ENCODE data around the gene CTNNA2.
A peak's percentile ranks its signal among the peaks of the same experiment; 100 is the strongest.

GRCh38 chr2:79530443-79530842 is 17.6 kb downstream of the CTNNA2 start:
- no peak for TF ChIP-seq EZH2phosphoT487 (IDR thresholded peaks at IDR 0.05; ENCODE audit: low read depth)
- TF ChIP-seq, protein P1, sequence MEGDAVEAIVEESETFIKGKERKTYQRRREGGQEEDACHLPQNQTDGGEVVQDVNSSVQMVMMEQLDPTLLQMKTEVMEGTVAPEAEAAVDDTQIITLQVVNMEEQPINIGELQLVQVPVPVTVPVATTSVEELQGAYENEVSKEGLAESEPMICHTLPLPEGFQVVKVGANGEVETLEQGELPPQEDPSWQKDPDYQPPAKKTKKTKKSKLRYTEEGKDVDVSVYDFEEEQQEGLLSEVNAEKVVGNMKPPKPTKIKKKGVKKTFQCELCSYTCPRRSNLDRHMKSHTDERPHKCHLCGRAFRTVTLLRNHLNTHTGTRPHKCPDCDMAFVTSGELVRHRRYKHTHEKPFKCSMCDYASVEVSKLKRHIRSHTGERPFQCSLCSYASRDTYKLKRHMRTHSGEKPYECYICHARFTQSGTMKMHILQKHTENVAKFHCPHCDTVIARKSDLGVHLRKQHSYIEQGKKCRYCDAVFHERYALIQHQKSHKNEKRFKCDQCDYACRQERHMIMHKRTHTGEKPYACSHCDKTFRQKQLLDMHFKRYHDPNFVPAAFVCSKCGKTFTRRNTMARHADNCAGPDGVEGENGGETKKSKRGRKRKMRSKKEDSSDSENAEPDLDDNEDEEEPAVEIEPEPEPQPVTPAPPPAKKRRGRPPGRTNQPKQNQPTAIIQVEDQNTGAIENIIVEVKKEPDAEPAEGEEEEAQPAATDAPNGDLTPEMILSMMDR (IDR thresholded peaks at IDR 0.05; ENCODE audit: low read depth, low read length), result peak; percentile 21; the same call in 1 of the 2 replicates

Data from OCI-LY3 (cell line).